Amniotic epithelial cell (primary cell): ENCODE results near the gene NOMO2.
"Not testable (repeated sequence)": the region's sequence is repeated elsewhere in the genome, so short reads cannot be mapped to it uniquely, and the experiment has no call there.

Experiments used
- DNase-seq: peaks from one replicate; pipeline ENCODE4 v3.0.0-alpha.2; 2010; ENCODE audit warnings: low read depth

NOMO2 gene

DNA sequence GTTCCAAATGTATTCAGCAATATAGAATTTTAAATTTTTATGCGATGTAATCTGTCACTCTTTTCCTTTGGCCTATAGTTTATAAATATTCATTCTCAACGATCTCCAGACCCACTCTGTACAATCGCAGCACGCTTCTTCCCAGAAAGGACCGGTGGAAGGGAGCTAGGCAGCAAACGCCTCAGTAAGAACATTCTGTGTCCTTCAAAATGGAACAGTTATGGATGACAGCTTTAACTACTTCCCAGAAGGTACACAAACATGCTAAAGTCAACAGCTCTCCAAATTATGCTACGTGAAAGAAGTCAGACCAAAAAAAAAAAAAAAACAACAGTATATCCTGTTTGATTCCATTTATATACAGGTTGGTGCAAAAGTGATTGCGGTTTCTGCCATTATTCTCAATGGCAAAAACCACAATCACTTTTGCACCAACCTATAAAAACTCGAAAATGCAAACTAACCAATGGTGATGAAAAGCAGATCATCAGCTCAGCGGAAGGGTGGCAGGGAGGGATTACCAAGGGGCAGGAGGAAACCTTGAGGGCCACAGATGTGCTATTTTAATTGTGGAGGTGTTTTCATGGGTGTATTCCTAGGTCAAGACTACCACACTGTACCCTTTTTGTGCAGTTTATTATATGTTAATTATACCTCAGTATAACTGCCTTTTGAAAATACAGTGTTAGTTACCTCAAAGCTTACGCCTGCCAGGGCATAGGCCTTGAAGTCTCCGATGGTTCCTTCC is 43.2 kb downstream of the NOMO2 start:
- DNase-seq = not testable (repeated sequence)

DNA sequence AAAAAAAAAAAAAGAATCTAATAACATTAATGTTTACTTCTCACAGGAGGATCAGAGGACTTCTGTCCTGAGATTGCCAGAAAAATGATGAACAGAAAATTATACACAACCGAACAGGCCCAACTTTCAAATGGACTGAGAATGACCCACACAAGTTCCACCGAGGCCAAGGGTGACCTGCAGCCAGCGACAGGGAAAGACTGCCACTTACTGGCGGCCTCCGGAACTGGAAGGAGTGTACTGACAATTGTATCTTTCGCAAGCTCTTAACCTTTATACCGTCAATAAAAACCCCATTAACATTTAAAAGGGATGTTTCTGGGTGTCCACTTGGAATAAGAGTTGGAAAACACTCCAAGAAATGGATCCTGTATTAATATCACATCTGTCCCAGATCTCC is 63.5 kb downstream of the NOMO2 start:
- DNase-seq = not testable (repeated sequence)

DNA sequence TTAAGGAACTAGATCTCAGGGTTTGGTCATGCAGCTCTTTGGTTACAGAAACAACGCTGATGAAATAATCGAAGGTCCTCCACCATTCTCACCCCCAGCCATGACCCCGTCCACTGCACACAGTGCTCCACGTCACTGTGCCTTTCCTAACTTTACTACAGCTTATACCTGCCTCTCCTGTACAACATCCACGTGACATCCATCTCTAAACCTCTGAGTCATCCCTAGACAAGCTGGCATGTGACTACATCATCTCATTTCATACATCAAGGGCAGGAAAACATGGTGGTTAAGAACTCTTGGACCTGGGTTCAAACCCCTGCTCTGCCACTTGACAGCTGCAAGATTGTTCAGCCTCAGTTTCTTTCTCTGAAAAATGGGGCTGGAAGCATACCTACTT is 64.9 kb downstream of the NOMO2 start:
- not testable (repeated sequence) for DNase-seq

DNA sequence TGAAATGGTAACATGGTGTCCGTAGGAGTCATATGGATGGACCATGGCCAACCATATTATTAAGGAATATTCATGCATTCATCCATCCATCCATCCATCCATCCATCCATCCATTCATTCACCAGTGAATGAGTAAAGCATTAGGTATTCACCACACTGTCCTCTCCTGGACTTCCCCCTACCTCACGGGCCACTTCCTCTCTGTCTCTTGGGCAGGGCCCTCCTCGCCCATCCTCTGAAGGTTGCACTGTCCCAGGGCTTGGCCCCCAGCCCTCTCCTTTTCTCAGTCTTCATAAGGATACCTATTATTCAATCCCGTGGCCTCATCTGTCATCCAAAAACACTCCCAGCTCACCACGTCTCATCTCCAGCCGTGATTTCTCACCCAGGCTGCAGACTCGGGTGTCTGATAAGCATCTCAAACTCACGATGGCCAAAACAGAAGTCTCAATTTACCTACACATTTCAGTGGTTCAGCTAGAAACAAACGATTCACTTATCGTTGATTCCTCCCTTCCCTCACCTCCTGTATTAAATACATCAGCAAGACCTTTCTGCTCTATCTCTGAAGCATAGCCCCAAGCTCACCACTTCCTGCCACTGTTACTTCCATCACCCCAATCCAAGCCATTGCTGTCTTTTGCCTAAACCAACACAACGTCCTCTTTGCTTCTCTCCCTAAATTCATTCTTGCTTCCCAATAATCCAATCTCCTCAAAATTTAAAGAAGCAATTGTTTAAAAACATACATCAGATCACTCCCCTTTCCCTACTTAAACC is 69.6 kb downstream of the NOMO2 start:
- not testable (repeated sequence) for DNase-seq

DNA sequence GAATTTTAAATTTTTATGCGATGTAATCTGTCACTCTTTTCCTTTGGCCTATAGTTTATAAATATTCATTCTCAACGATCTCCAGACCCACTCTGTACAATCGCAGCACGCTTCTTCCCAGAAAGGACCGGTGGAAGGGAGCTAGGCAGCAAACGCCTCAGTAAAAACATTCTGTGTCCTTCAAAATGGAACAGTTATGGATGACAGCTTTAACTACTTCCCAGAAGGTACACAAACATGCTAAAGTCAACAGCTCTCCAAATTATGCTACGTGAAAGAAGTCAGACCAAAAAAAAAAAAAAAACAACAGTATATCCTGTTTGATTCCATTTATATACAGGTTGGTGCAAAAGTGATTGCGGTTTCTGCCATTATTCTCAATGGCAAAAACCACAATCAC is 125.9 kb downstream of the NOMO2 start:
- not testable (repeated sequence) for DNase-seq

DNA sequence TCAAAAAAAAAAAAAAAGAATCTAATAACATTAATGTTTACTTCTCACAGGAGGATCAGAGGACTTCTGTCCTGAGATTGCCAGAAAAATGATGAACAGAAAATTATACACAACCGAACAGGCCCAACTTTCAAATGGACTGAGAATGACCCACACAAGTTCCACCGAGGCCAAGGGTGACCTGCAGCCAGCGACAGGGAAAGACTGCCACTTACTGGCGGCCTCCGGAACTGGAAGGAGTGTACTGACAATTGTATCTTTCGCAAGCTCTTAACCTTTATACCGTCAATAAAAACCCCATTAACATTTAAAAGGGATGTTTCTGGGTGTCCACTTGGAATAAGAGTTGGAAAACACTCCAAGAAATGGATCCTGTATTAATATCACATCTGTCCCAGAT is 146.1 kb downstream of the NOMO2 start:
- DNase-seq = not testable (repeated sequence)

DNA sequence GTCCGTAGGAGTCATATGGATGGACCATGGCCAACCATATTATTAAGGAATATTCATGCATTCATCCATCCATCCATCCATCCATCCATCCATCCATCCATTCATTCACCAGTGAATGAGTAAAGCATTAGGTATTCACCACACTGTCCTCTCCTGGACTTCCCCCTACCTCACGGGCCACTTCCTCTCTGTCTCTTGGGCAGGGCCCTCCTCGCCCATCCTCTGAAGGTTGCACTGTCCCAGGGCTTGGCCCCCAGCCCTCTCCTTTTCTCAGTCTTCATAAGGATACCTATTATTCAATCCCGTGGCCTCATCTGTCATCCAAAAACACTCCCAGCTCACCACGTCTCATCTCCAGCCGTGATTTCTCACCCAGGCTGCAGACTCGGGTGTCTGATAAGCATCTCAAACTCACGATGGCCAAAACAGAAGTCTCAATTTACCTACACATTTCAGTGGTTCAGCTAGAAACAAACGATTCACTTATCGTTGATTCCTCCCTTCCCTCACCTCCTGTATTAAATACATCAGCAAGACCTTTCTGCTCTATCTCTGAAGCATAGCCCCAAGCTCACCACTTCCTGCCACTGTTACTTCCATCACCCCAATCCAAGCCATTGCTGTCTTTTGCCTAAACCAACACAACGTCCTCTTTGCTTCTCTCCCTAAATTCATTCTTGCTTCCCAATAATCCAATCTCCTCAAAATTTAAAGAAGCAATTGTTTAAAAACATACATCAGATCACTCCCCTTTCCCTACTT is 152.2 kb downstream of the NOMO2 start:
- DNase-seq = not testable (repeated sequence)

DNA sequence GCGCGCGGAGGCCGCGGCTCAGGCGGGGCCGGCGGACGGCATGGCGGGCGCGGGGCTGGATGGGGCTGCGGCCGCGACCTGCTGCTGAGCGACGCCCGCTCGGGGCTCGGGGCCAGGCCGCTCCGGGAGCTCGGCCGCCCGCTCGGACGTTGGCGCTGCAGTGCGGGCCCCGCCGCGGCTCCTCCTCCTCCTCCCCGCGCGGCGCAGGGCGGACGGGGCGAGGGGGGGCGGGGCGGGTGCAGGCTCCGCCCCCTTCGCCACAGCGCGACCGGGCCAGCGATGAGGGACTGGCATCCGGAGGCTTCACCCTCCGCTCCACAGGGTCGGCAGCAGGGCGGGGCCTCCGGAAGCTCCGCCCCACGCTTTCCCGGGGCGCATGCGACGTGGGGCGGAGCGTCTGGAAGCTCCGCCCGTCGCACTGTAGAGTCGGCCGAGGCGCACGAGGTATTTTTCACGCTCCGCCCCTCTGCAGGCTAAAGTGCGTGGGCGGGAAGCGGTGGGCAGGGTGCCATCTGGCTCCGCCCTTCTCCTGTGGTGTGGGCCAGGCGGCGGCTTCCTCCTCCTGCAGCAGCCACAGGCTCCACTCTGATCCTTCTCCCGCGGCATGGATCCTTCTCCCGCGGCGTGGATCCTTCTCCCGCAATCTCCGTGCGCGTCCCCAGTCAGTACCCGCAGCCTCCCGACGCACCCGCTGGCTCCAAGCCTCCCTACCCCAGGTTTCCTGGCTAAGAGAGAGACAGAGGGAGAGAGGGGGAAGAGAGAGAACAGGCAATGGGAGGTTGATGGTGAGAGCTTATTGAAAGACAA is 159.8 kb downstream of the NOMO2 start:
- DNase-seq = not testable (repeated sequence)

DNA sequence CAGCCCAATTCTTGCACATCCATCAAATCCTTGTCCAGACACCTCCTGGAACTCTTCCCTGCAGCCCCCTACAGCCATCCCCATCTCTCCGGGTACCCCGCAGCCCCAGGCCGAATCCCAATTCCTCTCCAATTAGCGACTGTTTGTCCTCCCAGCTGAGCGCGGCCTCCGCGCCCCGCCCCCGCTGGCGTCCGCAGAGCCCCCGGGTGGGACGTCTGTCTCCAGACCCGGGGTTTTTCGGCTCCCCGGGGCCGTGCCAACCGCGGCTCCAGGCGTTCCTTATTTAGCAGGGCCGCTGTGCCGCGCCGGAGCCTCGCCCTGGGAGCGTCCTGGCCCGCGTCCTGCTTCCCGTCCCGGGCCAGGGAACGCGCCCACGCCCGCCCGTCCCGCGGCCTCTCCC is 160.7 kb downstream of the NOMO2 start:
- DNase-seq = not testable (repeated sequence)

DNA sequence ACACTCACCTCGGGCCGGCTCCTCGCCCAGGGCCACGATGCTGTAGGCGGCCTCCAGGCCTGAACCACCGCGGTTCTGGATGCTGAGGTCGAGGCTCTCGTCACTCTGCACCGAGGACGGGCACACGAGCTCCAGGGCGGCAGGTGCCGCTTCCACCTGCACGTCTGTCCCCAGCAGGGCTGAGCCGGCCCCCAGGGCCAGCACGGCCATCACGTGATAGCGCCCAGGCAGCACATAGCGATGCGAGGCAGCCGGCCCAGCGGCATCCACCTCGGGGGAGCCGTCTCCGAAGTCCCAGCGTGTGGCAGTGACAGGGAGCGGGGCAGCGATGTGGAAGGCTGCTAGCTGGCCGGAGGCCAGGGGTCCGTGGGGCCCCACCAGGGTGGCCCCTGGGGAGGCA is 167.5 kb downstream of the NOMO2 start:
- not testable (repeated sequence) for DNase-seq

DNA sequence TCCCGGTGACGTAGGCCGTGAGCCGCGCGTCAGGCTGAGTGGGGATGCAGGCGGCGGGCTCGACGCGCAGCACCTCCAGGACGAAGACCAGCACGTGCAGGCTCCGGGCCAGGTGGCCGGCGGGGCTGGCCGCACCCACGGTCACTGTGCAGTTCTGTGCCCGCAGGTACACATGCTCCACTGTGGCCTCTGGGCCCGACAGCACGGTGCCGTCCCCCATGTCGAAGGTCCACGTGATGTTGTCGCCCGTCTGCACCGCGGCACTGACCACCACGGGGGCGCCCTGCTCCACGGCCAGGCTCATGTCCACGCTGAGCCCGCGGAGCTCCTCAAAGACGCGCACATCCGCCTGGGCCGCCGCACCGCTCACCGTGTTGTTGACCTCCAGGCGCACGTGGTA is 174.1 kb downstream of the NOMO2 start:
- DNase-seq = not testable (repeated sequence)

DNA sequence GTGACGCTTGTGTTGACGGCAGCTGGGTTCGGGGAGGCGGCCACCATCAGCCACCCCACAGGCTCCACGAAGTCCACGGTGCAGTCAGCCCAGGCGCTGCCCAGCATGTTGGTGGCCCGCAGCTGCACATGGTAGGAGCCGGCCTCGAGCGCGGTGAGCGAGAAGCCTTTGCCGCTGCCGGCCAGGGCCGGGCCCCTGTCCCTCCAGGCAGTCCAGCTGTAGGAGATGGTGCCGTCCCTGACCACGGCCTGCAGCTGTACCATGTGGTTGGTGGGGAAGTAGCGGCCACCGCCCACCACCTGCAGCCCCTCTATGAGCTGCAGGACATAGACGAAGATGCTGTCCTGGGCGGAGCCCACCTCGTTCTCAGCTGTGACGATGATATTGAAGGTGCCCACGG is 175.4 kb downstream of the NOMO2 start:
- DNase-seq = not testable (repeated sequence)

DNA sequence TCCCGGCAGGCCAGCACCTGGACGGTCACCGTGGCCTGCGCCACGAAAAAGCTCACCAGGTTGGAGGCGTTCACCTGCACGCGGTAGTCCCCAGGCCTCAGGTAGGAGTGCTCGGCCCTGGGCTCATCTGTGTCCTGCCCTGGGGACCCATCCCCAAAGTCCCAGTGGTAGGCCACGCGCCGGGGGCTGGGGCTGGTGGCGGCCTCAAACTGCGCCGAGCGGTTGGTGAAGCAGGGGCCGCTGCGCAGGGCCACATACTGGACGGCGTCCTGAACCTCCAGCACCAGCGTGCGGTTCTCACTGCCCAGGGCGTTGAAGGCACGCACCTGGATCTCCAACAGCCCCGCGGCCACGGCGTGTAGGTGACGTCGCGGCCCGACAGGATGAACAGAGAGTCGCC is 176.6 kb downstream of the NOMO2 start:
- DNase-seq = not testable (repeated sequence)

DNA sequence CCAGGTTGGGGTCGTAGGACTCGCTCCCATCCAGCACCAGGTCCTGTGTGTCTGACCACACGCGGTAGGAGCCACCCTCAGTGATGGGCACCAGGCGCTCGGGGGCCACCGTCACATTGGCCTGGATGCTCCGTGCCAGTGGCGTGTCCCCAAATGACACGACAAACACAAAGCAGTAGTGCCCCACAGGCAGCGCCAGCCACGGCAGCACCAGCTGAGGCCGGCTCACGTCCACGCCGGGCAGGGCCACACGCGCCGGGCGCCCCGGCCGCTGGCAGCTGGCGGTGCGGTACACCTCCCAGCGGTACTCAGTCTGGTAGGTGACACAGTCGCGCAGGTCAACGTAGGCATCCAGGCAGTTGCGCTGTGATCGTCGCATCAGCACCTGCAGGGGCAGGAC is 177.0 kb downstream of the NOMO2 start:
- not testable (repeated sequence) for DNase-seq

DNA sequence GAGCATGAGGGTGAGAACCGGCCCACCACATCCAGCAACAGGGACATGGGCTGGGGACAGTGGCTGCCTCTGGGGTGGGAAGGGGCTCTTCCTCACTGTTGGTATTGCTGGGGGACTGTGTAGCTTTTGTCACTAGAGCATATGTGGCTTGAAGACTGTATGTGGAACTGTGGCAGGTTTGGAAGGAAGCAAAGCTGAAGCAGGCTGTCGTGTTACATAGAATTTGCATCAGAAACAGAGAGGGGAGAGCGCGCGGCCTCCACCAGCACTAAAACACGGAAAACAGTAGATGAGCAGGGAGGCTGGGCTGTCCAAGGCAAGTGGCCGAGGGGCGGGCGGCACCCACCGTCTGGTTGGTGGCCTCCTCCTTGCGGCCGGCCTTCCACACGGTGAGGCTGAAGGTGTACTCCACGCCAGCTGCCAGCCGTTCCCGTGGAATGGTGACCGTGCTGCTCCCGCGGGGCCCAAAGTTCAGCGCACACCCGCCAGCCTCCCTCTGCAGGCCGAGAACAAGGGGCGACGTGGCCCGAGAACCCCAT is 177.7 kb downstream of the NOMO2 start:
- not testable (repeated sequence) for DNase-seq

DNA sequence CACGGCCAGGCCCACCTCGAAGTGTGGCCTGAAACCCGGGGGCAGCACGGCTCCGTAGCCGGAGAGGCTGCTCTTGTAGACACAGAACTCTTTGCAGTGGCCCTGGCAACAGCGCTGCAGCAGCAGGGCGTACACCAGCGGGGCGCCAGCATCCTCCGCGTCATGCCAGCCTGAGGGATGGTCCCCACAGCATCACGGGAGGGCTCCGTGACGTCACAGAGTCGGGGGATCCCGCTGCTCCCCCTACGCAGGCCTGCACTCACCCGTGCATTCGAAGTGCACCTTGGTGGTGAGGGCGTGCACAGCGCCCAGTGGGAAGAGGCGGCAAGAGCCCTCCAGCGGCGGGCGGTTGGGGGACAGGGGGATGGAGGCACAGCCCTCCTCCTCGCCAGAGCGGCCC is 179.2 kb downstream of the NOMO2 start:
- DNase-seq = not testable (repeated sequence)
